NCI-H774 (cell line): Measurements from ENCODE around the gene KLHL10.
"Not testable (repeated sequence)": the region's sequence is repeated elsewhere in the genome, so short reads cannot be mapped to it uniquely, and the experiment has no call there.

Experiments used
- DNase-seq: peaks from one replicate; lab custom pipeline; 2025; lab: John Stamatoyannopoulos, UW

KLHL10 gene

GRCh38 chr17:41851382-41851781 is 13.8 kb downstream of the KLHL10 start:
- not testable (repeated sequence) for DNase-seq

GRCh38 chr17:41860254-41860931 is 22.8 kb downstream of the KLHL10 start:
- no peak for DNase-seq

GRCh38 chr17:41863074-41863848 is 25.6 kb downstream of the KLHL10 start:
- no peak for DNase-seq

- DNase-seq = no peak
These were observed 26.8 kb downstream of the KLHL10 start for GRCh38 chr17:41864498-41864835.

GRCh38 chr17:41864836-41865595 is 27.4 kb downstream of the KLHL10 start, which contains the start of gene KLHL11:
Gene KLHL11, minus strand, starts transcription at chr17:41865423. Its CDS starts 53 bp downstream, at chr17:41865370.
- peak; percentile 96 for DNase-seq

- DNase-seq = no peak
These were observed 27.9 kb downstream of the KLHL10 start for GRCh38 chr17:41865596-41865893.

GRCh38 chr17:41868568-41868967 is 30.9 kb downstream of the KLHL10 start:
- DNase-seq = no peak

GRCh38 chr17:41869426-41869825 is 31.8 kb downstream of the KLHL10 start:
- no peak for DNase-seq

- no peak for DNase-seq
These were observed 32.5 kb downstream of the KLHL10 start for GRCh38 chr17:41870097-41870496.

- no peak for DNase-seq
These were observed 33.0 kb downstream of the KLHL10 start for GRCh38 chr17:41870627-41871026.

GRCh38 chr17:41871789-41872188 is 34.2 kb downstream of the KLHL10 start:
- DNase-seq = no peak

GRCh38 chr17:41873559-41874292 is 36.1 kb downstream of the KLHL10 start:
- no peak for DNase-seq

- DNase-seq = not testable (repeated sequence)
These were observed 36.7 kb downstream of the KLHL10 start for GRCh38 chr17:41874293-41874670.

- no peak for DNase-seq
These were observed 42.5 kb downstream of the KLHL10 start for GRCh38 chr17:41880130-41880529.

- no peak for DNase-seq
These were observed 45.1 kb downstream of the KLHL10 start for GRCh38 chr17:41882756-41883155.

GRCh38 chr17:41885733-41886132 is 48.1 kb downstream of the KLHL10 start:
- no peak for DNase-seq

GRCh38 chr17:41888332-41888965 is 50.8 kb downstream of the KLHL10 start:
- no peak for DNase-seq

- no peak for DNase-seq
These were observed 53.8 kb downstream of the KLHL10 start for GRCh38 chr17:41891135-41892020.

GRCh38 chr17:41892021-41892376 is 54.4 kb downstream of the KLHL10 start:
- DNase-seq = no peak

GRCh38 chr17:41893384-41893783 is 55.8 kb downstream of the KLHL10 start:
- DNase-seq = no peak

- no peak for DNase-seq
These were observed 57.2 kb downstream of the KLHL10 start for GRCh38 chr17:41894791-41895331.
